Heart left ventricle (tissue), 16 donors: ENCODE data around the gene SLC25A15. TPM values are rescaled to one million over a fixed set of nuclear protein-coding genes. Genes with fewer than 3 reads are reported as not detected.

Source experiments
- ATAC-seq, 4 donors: fragments of 200-7000 bp; cut with Tn5 transposase; one replicate each; pipeline ENCODE4 v1.9.1; 2020 to 2022; ENCODE audit warnings: moderate library complexity in 4 of 4, mild to moderate bottlenecking in 3 of 4, moderate number of reproducible peaks in 1 of 4
- DNase-seq, 5 donors: peaks; one replicate each; pipeline ENCODE4 v3.0.0-alpha.2; 2020
- H3K27ac ChIP-seq, 12 donors: fragments of 200-600 bp; sonication (generic) in 4 of 12; one replicate each; pipeline versions ENCODE4 v1.5.0 to v1.8.0; 2016 to 2022; ENCODE audit warnings: mild to moderate bottlenecking in 2 of 12
- H3K27me3 ChIP-seq, 9 donors: fragments of 200-600 bp; sonication (generic) in 2 of 9; one replicate each; pipeline versions ENCODE4 v1.5.1 to v1.8.0; 2016 to 2022; ENCODE audit warnings: mild to moderate bottlenecking in 3 of 9
- H3K36me3 ChIP-seq, 9 donors: fragments of 200-600 bp; sonication (generic) in 2 of 9; one replicate each; pipeline versions ENCODE4 v1.5.0 to v1.8.0; 2018 to 2022; ENCODE audit warnings: mild to moderate bottlenecking in 2 of 9
- H3K4me1 ChIP-seq, 12 donors: fragments of 200-600 bp; sonication (generic) in 4 of 12; one replicate each; pipeline versions ENCODE4 v1.5.0 to v1.8.0; 2016 to 2022; ENCODE audit warnings: mild to moderate bottlenecking in 3 of 12
- H3K4me3 ChIP-seq, 12 donors: fragments of 200-600 bp; sonication (generic) in 4 of 12; one replicate each; pipeline versions ENCODE4 v1.5.0 to v1.8.0; 2017 to 2022; ENCODE audit warnings: mild to moderate bottlenecking in 9 of 12, moderate library complexity in 4 of 12
- H3K9me3 ChIP-seq, 12 donors: fragments of 200-600 bp; sonication (generic) in 4 of 12; one replicate each; pipeline versions ENCODE4 v1.5.0 to v1.8.0; 2016 to 2022; ENCODE audit warnings: mild to moderate bottlenecking in 1 of 12
- POLR2A ChIP-seq, 2 donors: fragments of 450-650 bp; IDR thresholded peaks; one replicate each; pipeline ENCODE4 v1.6.1; 2017; ENCODE audit warnings: antibody characterized with exemption in 2 of 2, mild to moderate bottlenecking in 2 of 2, moderate library complexity in 2 of 2
- WGBS, 4 donors: extraction: QIAGEN DNeasy Blood & Tissue Kit in 2 of 4; methylation state at CpG; one replicate each; pipeline versions ENCODE4 v1.1.5 to v1.1.7; 2013 to 2018; 5-methylcytosine and 5-hydroxymethylcytosine counted together
- intact Hi-C, 10 donors: fragments of 100-400 bp; cut with DNase I; formaldehyde crosslinking; loops; one replicate each; pipeline versions ENCODE4 v1.11.1 to v1.14.2; 2022
- polyA plus RNA-seq, 2 donors: library from polyadenylated mRNA; stranded (reverse); fragments of 200-250 nt; gene quantifications; one replicate each; pipeline ENCODE4 v1.2.3, GENCODE V29; 2013
- total RNA-seq, 9 donors: library from RNA; depleted of rRNA in 2 of 9; stranded (reverse); fragments of >200 nt in 2 of 9; fragmentation: NEBNext Ultra II Directional in 3 of 9; extraction: Animal tissue kit (Norgen Biotek cat#: 25700) in 3 of 9; gene quantifications; one replicate each; pipeline versions ENCODE4 v1.1.0 to v1.2.4, GENCODE V29; 2016 to 2023
- TF ChIP-seq, protein P1 (sequence below), 12 donors: fragments of 200-600 bp; sonication (generic) in 4 of 12; IDR thresholded peaks; one replicate each; pipeline versions ENCODE4 v1.5.0 to v1.8.0; 2018 to 2022; ENCODE audit warnings: antibody characterized with exemption in 12 of 12, mild to moderate bottlenecking in 5 of 12
- donor health status: ischemic (EF 13 %, LVEDD 7.1; RV severe dilation, severe dysfunction).
- donor health status: healthy with polysubstance abuse.
- donor health status: DM: no; HTN: yes; CAD: no.
- donor health status: DM: no; HTN: no; CAD: no.
- donor health status: ischemic (EF 25% LVEDD 6.9; RV normal size, moderate dysfunction).
- donor health status: ischemic (EF 25% LVEDD 5.7; RV mildly dilated, moderate dysfunction).
- donor health status: healthy.
- donor health status: DM: yes; HTN: yes; CAD: no.
- donor health status: ischemic (EF 35%, LVEDD 5.7; RV mildly dilated, moderate dysfunction).
- donor health status: nonischemic (EF 11% LVEDD 7.7; RV severe dilation, severe dysfunction).
- donor health status: DM: yes; HTN: yes; CAD: no.
- donor health status: PGD.
- donor health status: ischemic (EF 29% LVEDD 5.4; RV normal size, mild dysfunction).
- donor health status: nonischemic (EF 23%, LVEDD 6.1; RV moderate dilation, normal function).

Gene SLC25A15
- total and polyA plus RNA-seq, 11 donors: 0.84 to 10.4 (median 5.1) TPM

DNA sequence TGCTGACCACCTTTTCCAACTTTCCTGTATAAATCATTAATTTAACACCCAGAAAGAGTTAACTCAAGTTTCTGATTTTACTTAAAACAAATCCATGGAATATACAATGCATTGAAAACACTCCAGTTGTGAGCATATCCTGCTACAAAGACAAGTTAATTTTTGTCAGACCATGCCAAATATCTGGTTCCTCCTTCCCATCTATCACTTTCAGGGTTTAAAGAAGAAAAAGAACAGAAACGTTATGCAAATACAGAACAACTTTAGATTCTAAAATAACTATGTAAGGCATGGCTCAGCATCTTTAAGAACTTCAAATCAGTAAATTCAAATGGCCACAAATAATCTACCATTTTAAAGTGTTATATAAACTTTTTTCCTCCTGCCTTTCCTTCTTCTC lies 33.4 kb upstream of the SLC25A15 start:
- Histone ChIP-seq H3K36me3 (peaks cover 0 to 100% (median 83%) of the 10 kb centered on the region in 9 donors), H3K27ac (no peak overlapping the region), H3K9me3 (no peaks in the 10 kb centered on the region), H3K4me3 (no peak overlapping the region), H3K4me1 (no peaks in the 10 kb centered on the region), H3K27me3 (no peaks in the 10 kb centered on the region)
- no peak for TF ChIP-seq POLR2A (IDR thresholded peaks at IDR 0.05)
- TF ChIP-seq, protein P1, sequence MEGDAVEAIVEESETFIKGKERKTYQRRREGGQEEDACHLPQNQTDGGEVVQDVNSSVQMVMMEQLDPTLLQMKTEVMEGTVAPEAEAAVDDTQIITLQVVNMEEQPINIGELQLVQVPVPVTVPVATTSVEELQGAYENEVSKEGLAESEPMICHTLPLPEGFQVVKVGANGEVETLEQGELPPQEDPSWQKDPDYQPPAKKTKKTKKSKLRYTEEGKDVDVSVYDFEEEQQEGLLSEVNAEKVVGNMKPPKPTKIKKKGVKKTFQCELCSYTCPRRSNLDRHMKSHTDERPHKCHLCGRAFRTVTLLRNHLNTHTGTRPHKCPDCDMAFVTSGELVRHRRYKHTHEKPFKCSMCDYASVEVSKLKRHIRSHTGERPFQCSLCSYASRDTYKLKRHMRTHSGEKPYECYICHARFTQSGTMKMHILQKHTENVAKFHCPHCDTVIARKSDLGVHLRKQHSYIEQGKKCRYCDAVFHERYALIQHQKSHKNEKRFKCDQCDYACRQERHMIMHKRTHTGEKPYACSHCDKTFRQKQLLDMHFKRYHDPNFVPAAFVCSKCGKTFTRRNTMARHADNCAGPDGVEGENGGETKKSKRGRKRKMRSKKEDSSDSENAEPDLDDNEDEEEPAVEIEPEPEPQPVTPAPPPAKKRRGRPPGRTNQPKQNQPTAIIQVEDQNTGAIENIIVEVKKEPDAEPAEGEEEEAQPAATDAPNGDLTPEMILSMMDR (IDR thresholded peaks at IDR 0.05): no peak
- ATAC-seq (no peak), DNase-seq (no peak)
- intact Hi-C loops: no loop called here
- WGBS, 4 donors: 57 to 69% (median 63%) methylated on average over 1 of the region's 1 CpG

DNA sequence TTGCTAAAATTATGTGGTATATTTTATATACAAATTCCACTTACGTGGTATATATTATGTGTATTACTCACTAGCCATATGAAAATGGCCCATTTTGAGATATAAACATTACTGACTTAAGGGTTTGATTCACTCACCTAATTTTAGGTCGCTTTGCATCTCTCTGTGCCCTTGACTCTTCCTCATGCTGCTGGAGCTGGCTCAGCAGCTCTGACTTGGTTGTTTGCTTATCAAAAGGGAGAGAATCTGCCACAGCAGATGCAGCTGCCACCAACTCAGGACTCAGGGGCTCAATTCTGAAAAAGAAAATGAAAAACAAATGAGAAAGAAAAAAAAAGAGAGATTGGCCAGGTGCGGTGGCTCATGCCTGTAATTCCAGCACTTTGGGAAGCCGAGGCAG lies 30.6 kb upstream of the SLC25A15 start:
- Histone ChIP-seq H3K9me3 (no peaks in the 10 kb centered on the region), H3K27ac (no peak overlapping the region), H3K36me3 (peaks cover 0 to 91% (median 62%) of the 10 kb centered on the region in 9 donors), H3K4me3 (no peak overlapping the region), H3K4me1 (peaks cover 0 to 5% (median 0%) of the 10 kb centered on the region in 12 donors), H3K27me3 (no peaks in the 10 kb centered on the region)
- no peak for DNase-seq
- intact Hi-C loops: no loop called here
- TF ChIP-seq POLR2A (IDR thresholded peaks at IDR 0.05): no peak
- TF ChIP-seq, protein P1 (IDR thresholded peaks at IDR 0.05): no peak
- no peak for ATAC-seq
- 95 to 99% (median 96%) methylated on average over 4 of the region's 4 CpGs for whole genome bisulfite sequencing, 4 donors

DNA sequence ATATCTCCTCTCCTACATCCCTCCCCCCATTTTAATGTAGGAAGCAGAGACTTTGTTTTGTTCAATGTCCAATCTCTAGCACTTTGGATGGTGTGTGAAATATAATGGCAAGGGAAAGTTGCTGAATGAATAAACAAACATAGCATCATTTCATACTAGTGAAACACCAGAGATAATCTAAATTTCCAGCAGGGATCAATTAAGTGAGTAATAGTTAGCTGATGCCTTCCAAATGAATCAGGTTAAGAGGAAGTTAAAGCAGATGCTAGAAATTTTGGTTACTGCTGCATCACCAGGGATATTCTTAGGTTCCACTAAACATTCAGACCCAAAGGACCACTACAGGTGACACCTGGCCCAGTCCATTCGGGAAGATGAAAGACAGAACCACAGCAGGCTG lies 26.6 kb upstream of the SLC25A15 start:
- intact Hi-C loops: no loop called here
- DNase-seq (no peak), ATAC-seq (no peak)
- 73 to 88% (median 81%) methylated on average over 1 of the region's 1 CpG for WGBS, 4 donors
- H3K27me3 ChIP-seq: no peaks in the 10 kb centered on the region
- no peak overlapping the region for H3K27ac ChIP-seq
- H3K4me3 ChIP-seq: no peak overlapping the region
- no peaks in the 10 kb centered on the region for H3K9me3 ChIP-seq
- TF ChIP-seq POLR2A (IDR thresholded peaks at IDR 0.05): no peak
- peaks cover 0 to 70% (median 53%) of the 10 kb centered on the region in 9 donors for H3K36me3 ChIP-seq
- H3K4me1 ChIP-seq: peaks cover 0 to 17% (median 3%) of the 10 kb centered on the region in 12 donors

DNA sequence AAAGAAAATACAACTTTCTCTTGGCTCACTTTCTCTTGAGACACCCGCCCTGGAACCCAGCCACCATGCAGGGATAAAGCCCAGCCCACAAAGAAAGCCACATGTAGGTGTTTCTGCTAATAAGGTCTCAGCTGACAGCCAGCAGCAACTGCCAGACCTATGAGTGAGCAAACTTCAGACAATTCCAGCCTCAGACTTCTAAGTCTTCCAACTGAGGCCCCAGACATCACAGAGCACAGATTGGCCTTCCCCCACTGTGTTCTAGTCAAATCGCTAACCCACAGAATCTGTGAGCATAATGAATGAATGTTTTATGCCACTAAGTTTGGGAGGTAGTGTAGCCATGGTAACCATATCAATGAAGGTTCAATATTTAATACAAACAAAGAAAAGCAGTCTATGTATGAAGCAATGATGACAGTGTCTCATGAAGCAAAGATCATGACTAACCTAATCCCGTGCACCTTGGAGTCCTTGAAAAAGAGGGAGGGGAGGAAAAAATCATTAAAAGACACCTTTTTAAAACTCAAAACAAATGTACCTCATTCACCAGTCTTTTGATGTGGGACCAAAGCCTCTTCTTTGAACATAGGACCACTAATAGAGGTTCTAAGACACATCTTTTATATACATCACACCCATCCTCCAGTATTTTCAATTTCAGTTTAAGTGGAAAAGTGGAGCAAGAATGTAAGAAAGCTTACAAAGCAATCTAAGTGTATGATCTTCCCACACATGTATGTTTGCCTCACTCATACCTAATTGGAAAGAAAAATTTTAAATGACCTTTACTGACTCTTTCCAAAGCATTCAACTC lies 24.6 kb upstream of the SLC25A15 start:
- Histone ChIP-seq H3K27me3 (no peaks in the 10 kb centered on the region), H3K36me3 (peaks cover 0 to 51% (median 33%) of the 10 kb centered on the region in 9 donors), H3K9me3 (no peaks in the 10 kb centered on the region), H3K27ac (no peak overlapping the region), H3K4me1 (peaks cover 0 to 27% (median 8%) of the 10 kb centered on the region in 12 donors), H3K4me3 (no peak overlapping the region)
- 77 to 83% (median 80%) methylated on average over 3 of the region's 3 CpGs for WGBS, 4 donors
- no peak for DNase-seq
- TF ChIP-seq, protein P1 (IDR thresholded peaks at IDR 0.05): no peak
- no peak for TF ChIP-seq POLR2A (IDR thresholded peaks at IDR 0.05)
- no peak for ATAC-seq
- intact Hi-C loops: no loop called here
